Measurements from ENCODE around the gene CIAO1. TPM values are rescaled to one million over a fixed set of nuclear protein-coding genes. Genes with fewer than 3 reads are reported as not detected.
"Not testable (repeated sequence)": the region's sequence is repeated elsewhere in the genome, so short reads cannot be mapped to it uniquely, and the experiment has no call there.

Gene CIAO1
- total RNA-seq, 1 donor from 2014 or later = 69.7 TPM

DNA sequence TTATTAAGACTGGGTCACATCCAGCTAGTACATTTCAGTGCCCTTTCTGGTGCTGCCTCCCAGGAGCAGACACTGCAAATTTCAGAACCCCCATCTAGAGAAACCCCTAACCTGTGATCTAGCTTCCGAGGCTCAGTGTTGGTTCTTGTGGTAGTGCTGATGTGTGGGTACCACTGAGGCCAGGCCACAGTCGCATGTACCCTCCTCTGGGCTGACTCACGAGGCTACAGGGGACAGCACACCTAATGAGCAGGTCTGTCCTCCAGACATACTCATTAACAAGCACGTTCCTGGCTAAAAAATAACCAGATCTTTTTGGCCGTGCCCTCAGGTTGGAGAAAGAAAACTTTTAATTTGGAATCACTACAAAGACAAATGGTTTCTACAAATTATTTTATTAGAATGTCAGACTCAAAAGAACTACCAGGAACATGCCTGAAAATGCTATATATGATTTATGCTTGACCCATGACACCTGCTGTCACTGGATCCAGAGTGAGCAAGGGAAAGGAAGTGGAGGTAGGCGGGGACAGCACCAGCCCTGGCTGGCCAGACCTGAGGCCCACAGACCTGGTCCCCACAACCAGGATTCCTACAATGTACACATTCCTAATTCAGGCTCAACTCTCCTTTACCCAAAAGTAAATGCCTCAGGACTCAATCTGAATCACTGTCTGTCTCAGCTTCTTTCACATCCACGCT, 8.5 kb downstream of the CIAO1 start:
- peaks cover 27% of the 10 kb centered on the region for H3K36me3 Mint-ChIP-seq
- no peak overlapping the region for H3K4me3 Mint-ChIP-seq
- H3K4me1 Mint-ChIP-seq (ENCODE audit: unreplicated experiment) = no peaks in the 10 kb centered on the region
- no peaks in the 10 kb centered on the region for H3K27me3 Mint-ChIP-seq
- H3K9me3 Mint-ChIP-seq = no peaks in the 10 kb centered on the region
- H3K27ac Mint-ChIP-seq = no peak overlapping the region
- DNase-seq (ENCODE audit: extremely low spot score, unreplicated experiment) = no peak
- TF ChIP-seq, protein P1, sequence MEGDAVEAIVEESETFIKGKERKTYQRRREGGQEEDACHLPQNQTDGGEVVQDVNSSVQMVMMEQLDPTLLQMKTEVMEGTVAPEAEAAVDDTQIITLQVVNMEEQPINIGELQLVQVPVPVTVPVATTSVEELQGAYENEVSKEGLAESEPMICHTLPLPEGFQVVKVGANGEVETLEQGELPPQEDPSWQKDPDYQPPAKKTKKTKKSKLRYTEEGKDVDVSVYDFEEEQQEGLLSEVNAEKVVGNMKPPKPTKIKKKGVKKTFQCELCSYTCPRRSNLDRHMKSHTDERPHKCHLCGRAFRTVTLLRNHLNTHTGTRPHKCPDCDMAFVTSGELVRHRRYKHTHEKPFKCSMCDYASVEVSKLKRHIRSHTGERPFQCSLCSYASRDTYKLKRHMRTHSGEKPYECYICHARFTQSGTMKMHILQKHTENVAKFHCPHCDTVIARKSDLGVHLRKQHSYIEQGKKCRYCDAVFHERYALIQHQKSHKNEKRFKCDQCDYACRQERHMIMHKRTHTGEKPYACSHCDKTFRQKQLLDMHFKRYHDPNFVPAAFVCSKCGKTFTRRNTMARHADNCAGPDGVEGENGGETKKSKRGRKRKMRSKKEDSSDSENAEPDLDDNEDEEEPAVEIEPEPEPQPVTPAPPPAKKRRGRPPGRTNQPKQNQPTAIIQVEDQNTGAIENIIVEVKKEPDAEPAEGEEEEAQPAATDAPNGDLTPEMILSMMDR (conservative IDR thresholded peaks at IDR 0.05) = no peak

DNA sequence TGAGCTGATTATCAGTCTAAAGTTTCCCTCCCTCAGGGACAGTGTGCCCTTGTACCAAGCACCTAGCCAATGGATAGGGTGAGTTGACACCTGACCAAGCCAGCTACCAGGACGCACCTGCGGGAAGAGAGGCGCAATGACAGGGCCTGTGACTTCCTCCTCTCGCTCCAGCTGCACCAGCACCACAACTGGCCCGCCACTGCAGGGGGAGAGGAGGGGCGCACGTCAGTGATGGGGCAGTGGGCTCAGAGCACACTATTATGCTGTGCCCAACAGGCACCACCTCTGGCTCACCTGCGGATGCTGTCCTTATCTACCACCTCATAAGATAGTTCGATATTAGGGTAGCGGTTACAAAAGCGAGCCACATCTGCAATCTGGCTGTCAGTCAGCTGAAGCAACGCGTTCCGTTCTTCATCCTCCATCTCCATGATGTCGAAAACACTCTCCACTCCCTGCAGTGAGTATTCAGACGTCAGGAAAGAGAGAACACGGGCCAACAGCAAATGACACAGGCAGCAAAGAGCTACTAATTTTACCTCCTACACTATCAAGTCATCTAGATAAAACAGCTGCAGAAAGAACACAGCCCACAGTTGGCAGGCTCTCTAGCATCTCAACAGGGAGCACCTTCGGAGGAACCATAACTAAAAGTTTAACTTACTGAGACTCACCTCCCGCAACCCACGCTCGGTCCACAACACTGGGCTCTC, 10.9 kb downstream of the CIAO1 start:
- Mint-ChIP-seq H3K27ac (no peak overlapping the region), H3K4me3 (no peak overlapping the region), H3K27me3 (no peaks in the 10 kb centered on the region)

DNA sequence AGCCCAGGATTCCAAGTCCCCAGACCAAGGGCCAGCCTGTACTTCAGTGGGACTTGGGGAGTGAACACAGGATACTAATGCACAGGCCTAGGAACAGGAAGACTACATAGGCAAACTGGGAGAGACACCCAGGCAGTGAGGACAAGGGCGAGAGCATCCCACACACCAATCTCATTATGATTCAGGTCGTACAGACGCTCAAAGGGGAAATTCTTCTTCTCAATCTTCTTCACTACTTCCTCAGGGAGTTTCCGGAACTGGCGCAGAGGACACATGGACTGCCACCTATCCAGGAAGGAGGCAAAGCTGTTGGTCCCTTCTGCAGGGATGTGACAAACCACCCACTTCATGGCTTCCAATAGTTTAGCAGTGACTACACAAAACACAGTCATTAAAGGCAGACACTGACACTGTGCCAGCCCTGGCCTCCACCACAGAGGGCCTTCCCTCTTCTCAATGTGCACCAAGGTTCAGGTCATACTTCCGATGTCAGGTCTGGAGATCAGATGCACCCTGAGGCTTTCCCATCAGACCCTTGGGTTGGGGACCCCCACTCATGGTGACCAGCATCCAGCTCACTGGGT, 21.3 kb downstream of the CIAO1 start:
- TF ChIP-seq, protein P1 (conservative IDR thresholded peaks at IDR 0.05) = no peak
- no peak overlapping the region for H3K27ac Mint-ChIP-seq
- H3K4me1 Mint-ChIP-seq (ENCODE audit: unreplicated experiment) = no peaks in the 10 kb centered on the region
- no peaks in the 10 kb centered on the region for H3K9me3 Mint-ChIP-seq
- no peaks in the 10 kb centered on the region for H3K27me3 Mint-ChIP-seq
- no peak for DNase-seq (ENCODE audit: extremely low spot score, unreplicated experiment)
- peaks cover 40% of the 10 kb centered on the region for H3K36me3 Mint-ChIP-seq
- no peak overlapping the region for H3K4me3 Mint-ChIP-seq

More for the DNA sequence above, 10.9 kb downstream of the CIAO1 start:
- Mint-ChIP-seq H3K9me3 (no peaks in the 10 kb centered on the region), H3K36me3 (peaks cover 37% of the 10 kb centered on the region), H3K4me1 (ENCODE audit: unreplicated experiment) (no peaks in the 10 kb centered on the region)
- no peak for DNase-seq (ENCODE audit: extremely low spot score, unreplicated experiment)
- TF ChIP-seq, protein P1 (conservative IDR thresholded peaks at IDR 0.05) = no peak

DNA sequence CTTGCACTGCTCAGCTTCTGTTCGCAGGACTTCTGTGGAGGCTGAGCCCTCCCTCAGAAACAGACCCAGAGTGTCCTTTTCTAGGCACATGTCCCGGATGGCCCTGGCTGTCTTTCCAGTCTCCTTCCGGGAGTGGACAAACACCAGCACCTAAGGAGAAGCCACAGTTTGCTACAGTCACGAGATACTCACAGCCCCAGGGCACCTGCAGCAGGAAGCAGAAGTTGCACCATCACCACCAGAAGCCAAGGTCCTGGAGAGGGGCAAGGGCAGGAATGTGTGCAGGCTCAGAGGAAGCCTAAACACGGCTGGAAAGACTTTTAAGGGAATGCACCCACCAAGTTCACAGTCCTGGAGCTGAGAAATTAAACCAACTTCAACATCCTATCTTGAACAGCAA, 25.7 kb downstream of the CIAO1 start:
- no peak overlapping the region for H3K27ac Mint-ChIP-seq
- no peaks in the 10 kb centered on the region for H3K9me3 Mint-ChIP-seq
- H3K36me3 Mint-ChIP-seq = peaks cover 40% of the 10 kb centered on the region
- no peak for DNase-seq (ENCODE audit: extremely low spot score, unreplicated experiment)
- TF ChIP-seq, protein P1 (conservative IDR thresholded peaks at IDR 0.05) = no peak
- H3K4me3 Mint-ChIP-seq = no peak overlapping the region
- no peaks in the 10 kb centered on the region for H3K27me3 Mint-ChIP-seq
- no peaks in the 10 kb centered on the region for H3K4me1 Mint-ChIP-seq (ENCODE audit: unreplicated experiment)

DNA sequence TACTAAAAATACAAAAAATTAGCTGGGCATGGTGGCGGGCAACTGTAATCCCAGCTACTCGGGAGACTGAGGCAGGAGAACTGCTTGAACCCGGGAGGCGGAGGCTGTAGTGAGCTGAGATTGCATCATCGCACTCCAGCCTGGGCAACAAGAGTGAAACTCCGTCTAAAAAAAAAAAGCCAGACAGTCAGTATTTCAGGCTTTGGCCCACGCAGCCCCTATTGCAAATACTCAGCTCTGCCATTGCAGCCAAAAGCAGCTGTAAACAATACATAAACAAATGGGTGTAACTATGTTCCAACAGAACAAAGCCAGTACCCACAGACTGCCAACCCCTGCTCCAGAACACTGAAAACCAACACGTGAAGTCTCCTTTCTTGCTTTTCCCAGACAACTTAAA, 28.2 kb downstream of the CIAO1 start:
- H3K36me3 Mint-ChIP-seq = peaks cover 34% of the 10 kb centered on the region
- H3K27ac Mint-ChIP-seq; H3K27me3 Mint-ChIP-seq; H3K4me1 Mint-ChIP-seq (ENCODE audit: unreplicated experiment); DNase-seq (ENCODE audit: extremely low spot score, unreplicated experiment); H3K9me3 Mint-ChIP-seq; H3K4me3 Mint-ChIP-seq: not testable (repeated sequence)

DNA sequence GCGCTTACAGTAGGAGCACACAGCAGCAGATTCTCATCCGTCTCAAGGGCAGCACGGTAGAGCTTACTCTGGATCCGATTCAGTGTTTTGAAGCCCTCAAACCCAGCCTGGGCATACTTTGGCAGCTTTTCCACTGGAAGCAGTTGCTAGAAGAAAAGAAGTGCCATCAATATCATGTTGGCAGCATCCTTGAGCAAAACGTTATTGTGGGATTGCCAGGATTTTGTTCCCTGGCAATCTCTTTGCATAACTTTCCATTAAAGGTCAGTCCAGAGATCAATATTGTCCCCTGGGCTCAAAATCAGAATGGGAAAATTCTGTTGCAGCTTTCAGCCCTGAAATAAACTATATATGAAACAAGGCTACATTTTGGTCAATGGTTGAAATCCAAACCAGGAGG, 30.9 kb downstream of the CIAO1 start:
- DNase-seq (ENCODE audit: extremely low spot score, unreplicated experiment) = no peak
- TF ChIP-seq, protein P1 (conservative IDR thresholded peaks at IDR 0.05) = no peak
- no peaks in the 10 kb centered on the region for H3K27me3 Mint-ChIP-seq
- no peak overlapping the region for H3K27ac Mint-ChIP-seq
- no peak overlapping the region for H3K4me3 Mint-ChIP-seq
- H3K9me3 Mint-ChIP-seq = no peaks in the 10 kb centered on the region
- peaks cover 30% of the 10 kb centered on the region for H3K36me3 Mint-ChIP-seq
- H3K4me1 Mint-ChIP-seq (ENCODE audit: unreplicated experiment) = no peaks in the 10 kb centered on the region
